ENCODE results near the gene COX6B2.

The COX6B2 gene

GRCh38 chr19:55362174-55362989 is 7.9 kb upstream of the COX6B2 start:
- no peak for DNase-seq

GRCh38 chr19:55360902-55361301 is 6.4 kb upstream of the COX6B2 start:
- DNase-seq: no peak

GRCh38 chr19:55358943-55359908 is 4.7 kb upstream of the COX6B2 start:
- DNase-seq: no peak

GRCh38 chr19:55358493-55358892 is 4.0 kb upstream of the COX6B2 start:
- no peak for DNase-seq

- DNase-seq: no peak
Measured at GRCh38 chr19:55355213-55355821, 798 bp upstream of the COX6B2 start.

- peak; percentile 44 for DNase-seq
Measured at GRCh38 chr19:55353803-55354697, 469 bp downstream of the COX6B2 start.

GRCh38 chr19:55353356-55353802 is 1.1 kb downstream of the COX6B2 start:
- no peak for DNase-seq

- no peak for DNase-seq
Measured at GRCh38 chr19:55352549-55353145, 1.9 kb downstream of the COX6B2 start.

- DNase-seq: no peak
Measured at GRCh38 chr19:55352040-55352439, 2.5 kb downstream of the COX6B2 start.

- no peak for DNase-seq
Measured at GRCh38 chr19:55350620-55351315, 3.8 kb downstream of the COX6B2 start.

- DNase-seq: no peak
Measured at GRCh38 chr19:55348317-55349034, 6.0 kb downstream of the COX6B2 start.

- no peak for DNase-seq
Measured at GRCh38 chr19:55347442-55348009, 7.0 kb downstream of the COX6B2 start.

GRCh38 chr19:55346725-55347441 is 7.6 kb downstream of the COX6B2 start:
- DNase-seq: no peak

GRCh38 chr19:55345818-55346724 is 8.4 kb downstream of the COX6B2 start:
- no peak for DNase-seq

- no peak for DNase-seq
Measured at GRCh38 chr19:55345101-55345817, 9.3 kb downstream of the COX6B2 start.

GRCh38 chr19:55344444-55344843 is 10.1 kb downstream of the COX6B2 start:
- no peak for DNase-seq
